HuH-7 (cell line): ENCODE measurements around the gene LRRN4CL.
"Not testable (repeated sequence)": the region's sequence is repeated elsewhere in the genome, so short reads cannot be mapped to it uniquely, and the experiment has no call there.

Experiments
- DNase-seq: peaks from one replicate; pipeline ENCODE4 v3.0.0; 2011; ENCODE audit warnings: low spot score

LRRN4CL gene

DNA sequence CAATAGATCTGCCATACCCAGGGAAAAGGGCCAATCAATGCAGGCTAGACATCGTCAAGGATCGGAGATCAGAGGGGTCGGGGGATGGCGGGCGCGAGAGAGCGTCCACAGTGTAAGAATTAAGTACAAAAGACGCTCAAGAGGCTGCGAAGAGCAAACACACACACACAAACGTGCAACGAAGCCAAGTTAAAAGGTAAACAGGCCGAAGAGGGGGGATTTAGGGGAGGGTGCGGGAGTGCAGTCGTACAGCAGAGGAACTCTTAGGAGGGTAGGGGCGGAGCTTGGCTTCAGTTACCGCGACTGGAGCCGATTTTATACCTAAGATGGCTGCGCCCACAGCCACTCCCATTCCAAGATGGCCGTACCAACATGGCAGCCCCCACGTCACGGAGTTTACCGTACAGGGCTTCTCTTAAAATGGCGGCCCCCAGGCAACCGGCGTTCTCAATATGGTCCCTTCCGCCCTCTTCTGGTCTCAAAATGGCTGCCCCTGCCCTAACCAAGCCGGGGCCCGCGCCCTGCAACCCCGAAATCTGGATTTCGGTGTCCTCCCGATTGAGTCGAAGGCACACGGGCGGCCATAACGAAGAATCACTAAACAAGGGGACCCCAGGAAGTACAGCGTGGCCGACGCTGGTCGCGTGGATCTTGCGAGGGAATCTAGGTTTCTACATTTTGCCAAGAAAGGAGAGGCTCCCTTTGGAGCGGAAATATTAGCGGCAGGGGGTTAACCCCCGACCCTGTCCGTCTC is 20.1 kb upstream of the LRRN4CL start:
- DNase-seq, result no peak

DNA sequence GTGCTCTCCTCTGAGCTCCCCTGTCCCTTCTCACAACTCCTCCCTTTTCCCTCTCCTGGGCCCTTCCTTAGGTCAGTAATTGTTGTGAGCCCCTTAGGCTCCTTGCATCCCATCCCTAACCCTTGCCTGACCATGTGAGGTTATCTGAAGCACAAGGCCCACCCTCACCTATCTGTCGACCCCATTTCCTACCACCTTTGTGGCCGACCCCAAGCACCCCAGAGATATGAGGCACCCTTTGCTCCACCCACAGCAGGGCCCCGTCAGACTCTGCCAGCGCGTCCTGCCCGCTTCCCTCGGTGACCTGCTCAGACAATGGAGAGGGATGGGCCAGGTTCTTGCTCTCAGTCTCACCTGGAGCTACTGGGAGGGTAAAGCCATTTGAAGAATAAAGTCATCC is 19.5 kb upstream of the LRRN4CL start:
- DNase-seq, result no peak

DNA sequence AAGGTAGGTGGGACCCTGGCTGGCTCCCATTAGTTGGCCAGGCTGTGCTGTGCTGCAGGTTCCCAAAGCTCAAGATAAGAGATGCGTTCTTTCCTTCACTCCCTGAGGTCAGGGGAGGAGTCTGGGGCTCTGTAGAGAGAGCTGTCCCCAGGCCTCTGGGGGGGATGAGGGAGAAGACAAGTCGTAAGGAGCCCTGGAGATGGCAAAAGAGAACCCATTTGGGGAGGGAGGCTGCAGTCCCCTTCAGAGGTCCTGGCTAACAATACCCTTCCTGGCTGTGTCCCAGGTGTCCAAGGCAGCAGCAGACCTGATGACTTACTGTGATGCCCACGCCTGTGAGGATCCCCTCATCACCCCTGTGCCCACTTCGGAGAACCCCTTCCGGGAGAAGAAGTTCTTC is 19.1 kb upstream of the LRRN4CL start:
- DNase-seq, result no peak

DNA sequence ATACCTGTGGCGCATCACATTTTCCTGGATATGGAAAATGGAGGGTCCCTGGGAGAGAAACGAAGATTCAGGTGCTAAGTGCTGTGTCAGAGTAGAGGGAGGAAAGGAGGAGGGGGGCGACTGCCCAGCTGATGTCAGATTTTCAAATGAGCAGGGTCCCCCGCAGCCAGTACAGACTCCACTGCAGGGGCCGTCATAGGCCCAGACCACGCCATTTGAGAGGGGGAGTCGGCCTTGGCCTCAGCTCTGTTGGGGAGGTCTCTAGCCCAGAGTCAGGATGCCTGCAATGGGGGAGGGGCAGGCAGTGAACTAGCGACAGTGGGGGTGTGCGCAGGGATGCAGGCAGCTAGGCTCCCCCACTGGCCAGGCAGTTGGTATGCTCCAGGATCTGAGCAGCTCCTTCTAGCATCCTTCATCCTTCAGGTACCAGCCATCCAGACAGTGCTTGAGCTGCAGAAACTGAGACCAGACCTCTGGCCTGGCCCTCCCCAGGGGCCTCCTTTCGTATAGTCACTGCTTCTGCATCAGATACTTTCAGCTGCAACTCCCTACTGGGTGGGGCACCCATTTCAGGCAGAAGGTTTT is 18.0 kb upstream of the LRRN4CL start, which contains the start of the genes BSCL2 and GNG3:
Gene BSCL2 (minus strand): TSS at position 148 of the 585 bp plus-strand sequence. CDS start 229 bp downstream, outside the sequence.
Gene GNG3 (plus strand): TSS at position 400 of the 585 bp plus-strand sequence. CDS start 620 bp downstream, outside the sequence.
- no peak for DNase-seq

DNA sequence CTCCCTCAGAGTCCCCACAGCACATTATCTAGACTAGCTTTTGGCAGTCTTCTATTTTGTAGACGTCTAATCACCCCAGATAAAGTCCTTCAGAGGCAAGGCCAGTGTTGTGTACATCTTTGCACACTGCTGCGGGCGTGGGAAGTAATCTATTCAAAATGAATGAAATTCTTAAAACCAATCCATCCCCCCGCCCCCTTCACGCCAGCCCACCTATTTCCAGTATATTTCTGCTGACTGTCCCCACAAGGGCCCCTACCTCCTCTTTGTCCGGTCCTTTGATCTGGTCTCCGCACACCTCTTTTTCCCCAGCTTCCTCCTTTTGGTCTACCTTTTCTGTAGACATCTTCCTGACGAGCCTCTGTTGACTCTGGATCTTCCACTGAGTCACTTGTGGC is 17.5 kb upstream of the LRRN4CL start:
- no peak for DNase-seq

DNA sequence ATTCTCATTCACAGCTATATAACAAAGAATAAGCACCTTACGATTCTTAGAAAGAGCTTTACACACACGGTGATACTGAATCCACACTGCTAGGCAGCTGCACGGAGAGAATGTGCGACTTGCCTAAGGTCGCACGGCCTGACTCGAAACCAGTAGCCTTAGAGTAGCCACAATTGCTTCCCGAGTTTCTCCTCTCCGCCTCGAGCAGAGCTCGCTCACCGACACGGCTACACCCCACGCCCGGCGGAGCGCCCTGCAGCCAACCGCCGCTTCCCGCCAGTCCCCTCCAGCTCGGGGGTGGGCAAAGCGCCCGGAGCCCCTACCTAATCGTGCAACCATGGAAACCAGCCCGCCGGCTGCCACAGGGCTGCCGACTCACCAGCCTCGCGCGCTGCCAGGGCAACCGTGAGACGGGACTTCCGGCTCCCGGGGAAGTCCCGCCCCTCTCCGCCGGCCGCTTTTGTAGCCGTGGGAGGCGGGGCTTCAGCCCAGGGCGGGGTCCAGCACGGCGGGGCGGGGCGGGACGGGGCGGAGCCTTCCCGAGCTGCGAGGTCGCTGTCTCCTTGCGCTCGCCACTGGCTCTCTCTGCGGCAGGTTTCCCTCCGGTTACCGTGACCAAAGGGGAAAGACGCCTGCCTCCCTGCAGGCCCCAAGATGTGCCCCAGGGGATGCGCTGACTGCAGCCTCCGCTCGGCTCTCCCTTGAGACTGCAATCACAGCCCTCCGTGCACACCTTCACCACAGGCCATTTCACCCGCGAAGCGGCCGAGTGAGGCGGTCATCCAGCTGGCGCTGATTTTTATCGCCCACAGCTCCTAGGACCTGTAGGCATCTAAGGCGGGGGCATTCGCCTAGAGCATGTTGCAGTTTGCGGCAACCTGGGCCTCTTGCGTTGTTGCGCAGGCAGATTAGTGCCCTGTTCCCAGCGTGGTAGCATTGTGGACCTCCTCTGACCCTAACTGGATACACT is 16.8 kb upstream of the LRRN4CL start:
- DNase-seq, result peak; percentile 87

DNA sequence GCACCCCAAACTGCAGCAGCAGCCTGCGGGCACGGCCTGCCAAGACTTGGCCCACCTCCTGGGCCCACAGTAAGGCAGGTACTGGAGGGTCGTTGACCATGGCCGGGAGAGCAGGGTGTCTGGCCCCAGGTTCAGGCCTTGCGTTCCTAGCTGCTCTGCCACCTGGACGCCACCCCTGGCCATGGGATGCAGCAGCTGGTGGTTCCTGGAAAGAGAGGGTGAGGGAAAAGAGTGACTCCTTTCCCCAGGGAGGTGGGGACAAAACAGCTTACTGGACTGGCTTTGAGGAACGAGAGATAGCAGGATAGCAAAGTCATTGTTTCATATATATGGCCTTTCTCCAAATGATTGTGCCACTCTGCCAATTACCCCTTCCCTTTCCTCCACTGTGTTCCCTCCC is 16.1 kb upstream of the LRRN4CL start:
- DNase-seq, result no peak

DNA sequence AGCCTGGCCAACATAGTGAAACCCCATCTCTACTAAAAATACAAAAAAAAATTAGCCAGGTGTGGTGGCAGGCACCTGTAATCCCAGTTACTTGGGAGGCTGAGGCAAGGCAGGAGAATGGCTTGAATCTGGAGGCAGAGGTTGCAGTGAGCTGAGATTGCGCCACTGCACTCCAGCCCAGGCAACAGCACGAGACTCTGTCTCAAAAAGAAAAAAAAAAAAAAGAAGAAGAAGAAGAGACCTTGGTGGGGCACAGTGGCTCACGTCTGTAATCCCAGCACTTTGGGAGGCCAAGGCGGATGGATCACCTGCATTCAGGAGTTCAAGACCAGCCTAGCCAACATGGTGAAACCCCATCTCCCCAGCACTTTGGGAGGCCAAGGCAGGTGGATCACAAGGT is 14.6 kb upstream of the LRRN4CL start:
- not testable (repeated sequence) for DNase-seq

DNA sequence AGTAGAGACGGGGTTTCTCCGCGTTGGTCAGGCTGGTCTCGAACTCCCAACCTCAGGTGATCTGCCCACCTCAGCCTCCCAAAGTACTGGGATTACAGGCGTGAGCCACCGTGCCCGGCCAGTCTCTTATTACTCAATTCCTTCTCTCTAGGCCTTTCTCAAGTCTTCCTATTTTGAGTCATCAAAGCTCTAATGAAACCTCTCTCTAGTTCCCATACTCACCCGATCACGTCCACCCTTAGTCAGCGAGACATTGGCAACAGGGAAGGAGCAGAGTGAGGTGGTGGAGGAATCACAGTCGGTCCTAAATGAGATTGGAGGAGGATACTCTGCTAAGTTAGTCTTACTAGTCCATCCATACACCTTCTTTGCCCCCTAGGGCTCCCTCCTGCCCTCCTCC is 12.9 kb upstream of the LRRN4CL start:
- DNase-seq, result no peak

DNA sequence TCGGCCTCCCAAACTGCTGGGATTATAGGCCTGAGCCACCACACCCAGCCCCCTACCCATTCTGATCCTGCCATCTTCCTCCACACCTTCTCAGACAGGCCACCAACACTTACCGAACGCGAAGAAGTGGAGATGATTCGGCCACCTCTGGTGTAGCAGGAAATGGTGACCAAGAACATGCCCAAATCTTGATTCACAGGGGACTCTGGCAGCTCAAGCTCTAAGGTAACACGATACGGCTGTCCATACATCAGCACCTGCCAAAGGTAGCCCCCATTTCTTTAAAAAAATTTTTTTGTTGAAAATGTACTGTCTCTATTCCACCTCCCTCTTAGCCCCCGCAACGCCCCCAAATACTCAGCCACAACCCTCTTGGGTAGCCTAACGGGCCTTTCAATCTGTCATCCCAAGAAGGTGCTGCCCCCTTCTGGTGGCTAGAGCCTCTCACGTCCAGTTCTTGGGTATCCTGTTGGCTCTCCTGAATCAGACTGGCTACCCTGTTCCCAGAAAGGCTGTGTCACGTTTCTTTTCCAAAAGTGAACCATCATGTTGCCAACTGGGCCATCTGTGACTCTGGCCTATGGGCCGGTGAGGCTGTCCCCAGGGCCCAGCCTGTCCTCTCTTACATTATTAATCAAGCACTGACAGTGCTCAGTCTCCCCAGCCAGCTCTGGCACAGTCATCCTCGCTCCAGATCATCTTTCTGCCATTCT is 5.3 kb upstream of the LRRN4CL start:
- peak; percentile 83 for DNase-seq

DNA sequence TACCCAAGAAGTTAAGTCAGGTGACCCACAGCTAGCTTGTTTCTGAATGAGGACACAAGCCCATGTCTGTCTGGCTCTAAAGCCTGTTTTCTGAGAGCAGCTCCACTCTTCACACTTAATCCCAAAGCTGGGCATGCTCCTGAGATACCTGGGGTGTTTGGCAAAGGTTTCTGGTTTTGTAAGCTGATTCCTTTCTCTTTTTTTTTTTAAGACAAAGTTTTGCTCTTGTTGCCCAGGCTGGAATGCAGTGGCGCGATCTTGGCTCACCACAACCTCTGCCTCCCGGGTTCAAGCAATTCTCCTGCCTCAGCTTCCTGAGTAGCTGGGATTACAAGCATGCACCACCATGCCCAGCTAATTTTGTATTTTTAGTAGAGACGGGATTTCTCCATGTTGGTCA is 4.3 kb upstream of the LRRN4CL start:
- not testable (repeated sequence) for DNase-seq

DNA sequence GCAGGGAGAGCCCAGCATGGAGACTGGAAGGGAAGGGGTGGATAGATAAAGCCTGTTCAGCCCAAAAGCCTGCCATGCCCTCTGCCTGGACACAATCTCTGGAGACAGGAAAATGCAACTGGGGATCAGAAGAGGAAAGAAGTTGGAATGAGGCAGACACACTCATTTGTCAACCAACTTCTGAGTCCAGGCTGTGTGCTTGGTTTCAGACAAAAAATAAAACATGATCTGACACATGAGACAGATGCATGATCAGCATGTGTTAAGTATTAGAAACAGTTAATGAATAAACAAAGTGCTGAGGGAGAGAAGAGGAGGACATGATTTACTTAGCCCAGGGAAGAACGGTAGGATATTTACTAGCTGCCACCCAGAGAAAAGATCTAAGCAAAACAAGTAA is 839 bp downstream of the LRRN4CL start:
- no peak for DNase-seq

DNA sequence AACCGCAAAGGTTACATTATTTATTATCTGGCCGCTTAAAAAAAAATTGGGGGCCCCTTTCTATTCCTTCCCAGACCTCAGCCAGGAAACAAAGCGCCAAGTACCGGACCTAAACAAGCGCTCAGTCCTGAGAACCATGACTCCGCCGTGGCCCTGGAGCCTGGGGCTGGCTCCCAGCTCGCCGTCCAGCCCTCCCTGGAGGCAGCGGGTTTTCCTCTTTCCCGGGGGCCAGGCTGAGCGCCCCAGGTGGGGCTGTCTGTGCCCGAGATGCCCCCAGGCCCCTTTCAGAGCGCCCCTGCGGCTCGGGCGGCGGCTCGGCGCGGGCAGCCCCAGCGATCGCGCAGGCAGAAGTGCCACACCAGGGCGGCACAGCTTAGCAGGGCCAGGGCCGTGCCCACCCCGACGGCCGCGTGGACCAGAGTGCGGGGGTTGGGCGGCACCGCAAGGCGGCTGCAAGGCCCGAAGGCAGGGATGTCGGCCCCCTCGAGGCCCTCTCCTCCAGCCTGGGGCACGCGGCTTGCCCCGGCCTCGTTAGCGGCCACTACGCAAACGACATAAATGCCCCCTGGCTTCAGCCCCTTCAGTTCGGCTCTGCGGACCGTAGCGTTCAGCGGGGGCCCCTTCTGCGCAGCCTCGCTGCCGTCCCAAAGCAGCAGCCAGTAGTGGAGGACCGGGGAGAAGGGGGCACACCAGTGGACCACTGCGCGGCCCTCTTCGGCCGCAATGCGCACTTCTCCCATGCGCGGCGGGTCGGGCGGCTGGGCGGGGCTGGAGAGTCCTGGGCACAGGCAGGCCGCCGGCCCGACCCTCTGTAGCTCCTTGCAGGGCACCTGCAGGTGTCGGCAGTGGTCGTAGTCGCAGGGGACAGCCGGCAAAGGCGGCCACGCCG is 1.6 kb downstream of the LRRN4CL start:
- DNase-seq, result no peak

DNA sequence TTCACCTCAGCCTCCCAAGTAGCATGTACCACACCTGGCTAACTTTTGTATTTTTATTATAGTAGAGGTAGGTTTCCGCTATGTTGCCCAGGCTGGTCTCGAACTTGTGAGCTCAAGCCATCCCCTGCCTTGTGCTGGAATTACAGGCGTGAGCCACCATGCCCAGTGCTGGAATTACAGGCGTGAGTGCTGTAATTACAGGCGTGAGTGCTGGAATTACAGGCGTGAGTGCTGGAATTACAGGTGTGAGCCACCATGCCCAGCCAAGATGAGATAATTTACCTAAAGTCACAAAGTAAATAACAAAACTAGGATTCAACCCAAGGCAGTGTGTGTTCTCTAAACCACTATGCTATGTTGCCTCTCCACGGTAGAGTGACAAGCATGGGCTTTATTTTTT is 6.8 kb downstream of the LRRN4CL start:
- DNase-seq, result no peak

DNA sequence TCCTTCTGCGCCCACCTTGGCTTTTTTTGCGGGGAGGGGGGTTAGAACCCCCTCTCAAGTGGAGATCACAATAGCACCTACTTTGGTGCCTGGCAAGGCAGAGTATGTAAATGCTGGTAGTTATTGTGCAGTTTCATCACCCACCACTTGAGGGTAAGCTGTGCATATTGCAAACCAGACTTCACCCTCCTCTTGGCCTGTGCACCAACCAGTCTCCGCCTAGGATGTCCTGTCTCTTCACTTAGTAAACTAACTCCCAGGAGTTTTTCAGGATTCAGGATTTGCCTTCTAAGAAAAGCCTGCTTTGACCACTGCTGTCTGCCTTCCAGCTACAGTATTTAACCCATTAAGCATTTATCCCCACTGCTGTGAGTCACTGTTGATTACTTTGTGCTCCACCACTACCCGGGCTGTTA is 8.5 kb downstream of the LRRN4CL start:
- DNase-seq, result peak; percentile 89

DNA sequence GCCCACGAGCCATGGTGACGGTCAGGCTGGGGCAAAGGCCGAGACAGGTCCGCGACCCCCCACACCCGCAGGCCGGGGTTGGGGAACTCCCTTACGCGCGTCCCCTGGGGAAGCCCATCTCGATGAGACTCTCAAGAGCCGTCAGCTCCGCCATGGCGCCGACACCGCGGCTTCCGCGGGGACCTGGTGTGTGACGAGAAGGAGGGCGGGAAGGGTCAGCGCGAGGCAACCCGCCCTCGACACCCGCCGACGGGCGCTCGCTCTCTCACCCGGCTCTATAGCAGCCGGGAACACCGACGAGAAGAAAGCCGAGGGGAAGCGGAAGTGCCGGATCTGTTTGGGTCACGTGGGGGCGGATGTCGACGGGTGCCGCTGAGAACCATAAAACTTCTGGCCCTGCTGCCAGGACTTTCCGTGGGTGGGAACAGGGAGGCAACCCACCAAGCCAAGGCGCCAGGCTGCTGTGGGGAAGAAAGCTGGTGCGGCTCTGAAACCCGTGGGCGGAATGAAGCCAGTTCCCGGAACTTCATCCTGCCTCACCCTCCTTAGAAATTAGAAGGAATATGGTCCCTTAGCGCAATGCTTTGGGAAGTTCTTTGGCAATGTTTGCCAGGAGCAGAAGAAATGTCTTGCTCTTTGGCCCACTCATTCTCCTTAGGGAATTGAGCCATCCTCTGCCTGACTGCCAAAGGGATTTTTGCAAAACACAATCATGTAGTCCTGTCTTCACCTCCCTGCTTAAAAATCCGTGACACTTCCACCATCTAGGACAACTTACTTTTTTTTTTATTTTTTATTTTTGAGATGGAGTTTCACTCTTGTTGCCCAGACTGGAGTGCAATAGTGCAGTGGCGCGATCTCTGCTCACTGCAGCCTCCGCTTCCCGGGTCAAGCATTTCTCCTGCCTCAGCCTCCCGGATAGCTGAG is 10.3 kb downstream of the LRRN4CL start, which contains the start of gene UBXN1:
Gene UBXN1 (minus strand): TSS at position 304 of the 927 bp plus-strand sequence. CDS start 150 bp downstream, at position 154.
- DNase-seq, result peak; percentile 95

DNA sequence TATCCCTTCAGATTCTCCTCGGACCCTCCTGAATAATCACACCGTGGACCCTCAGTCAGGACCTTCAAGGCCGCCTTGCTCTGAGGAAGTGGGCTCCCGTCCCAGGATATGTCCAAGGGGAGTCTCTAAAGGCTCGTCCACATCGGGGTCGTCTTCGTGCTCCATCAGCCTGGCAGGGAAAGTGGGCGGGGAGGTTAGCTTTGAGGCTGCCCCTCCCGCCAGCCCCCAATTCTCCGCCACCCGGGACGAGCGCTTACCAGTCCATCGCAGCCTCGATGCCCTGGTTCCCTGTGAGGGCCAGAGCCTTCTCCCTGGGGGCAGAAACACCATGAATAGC is 10.9 kb downstream of the LRRN4CL start:
- no peak for DNase-seq

DNA sequence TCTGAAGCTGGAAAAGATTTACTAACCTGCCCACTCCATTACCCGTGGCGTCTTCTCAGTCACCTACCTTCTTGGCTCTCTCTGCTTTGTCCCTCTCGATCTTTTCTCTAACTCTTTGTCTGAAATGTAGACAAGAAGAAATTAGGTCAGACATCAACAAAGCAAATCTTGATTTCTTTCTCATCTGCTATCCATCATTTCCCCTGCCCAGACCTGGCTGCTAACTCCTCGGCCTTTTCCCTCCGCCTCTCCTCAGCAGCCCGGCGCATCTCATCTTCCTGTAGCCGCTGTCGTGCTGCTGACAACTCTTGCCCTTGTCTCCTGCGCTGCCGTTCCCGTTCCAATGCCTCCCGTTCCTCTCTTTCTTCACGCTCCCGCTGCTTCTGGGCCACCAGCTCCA is 11.6 kb downstream of the LRRN4CL start:
- no peak for DNase-seq

DNA sequence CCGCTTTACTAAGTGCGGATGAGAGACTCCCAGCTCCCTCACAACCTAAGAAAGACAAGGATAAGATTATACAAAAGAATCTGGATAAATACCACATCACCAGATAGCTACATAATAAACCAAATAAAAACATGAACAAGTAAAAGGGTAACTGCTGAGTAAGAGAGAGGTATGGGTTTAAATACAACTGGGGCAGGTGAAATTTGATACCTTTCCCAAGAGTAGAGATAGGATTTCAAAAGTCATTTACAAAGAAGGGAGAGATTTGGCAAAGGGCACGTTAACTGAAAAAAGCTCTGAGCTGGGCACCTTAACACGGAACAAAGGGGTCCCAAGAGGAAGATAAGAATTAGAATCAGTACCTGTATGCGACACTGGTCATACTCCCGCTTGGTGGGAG is 12.2 kb downstream of the LRRN4CL start:
- no peak for DNase-seq

DNA sequence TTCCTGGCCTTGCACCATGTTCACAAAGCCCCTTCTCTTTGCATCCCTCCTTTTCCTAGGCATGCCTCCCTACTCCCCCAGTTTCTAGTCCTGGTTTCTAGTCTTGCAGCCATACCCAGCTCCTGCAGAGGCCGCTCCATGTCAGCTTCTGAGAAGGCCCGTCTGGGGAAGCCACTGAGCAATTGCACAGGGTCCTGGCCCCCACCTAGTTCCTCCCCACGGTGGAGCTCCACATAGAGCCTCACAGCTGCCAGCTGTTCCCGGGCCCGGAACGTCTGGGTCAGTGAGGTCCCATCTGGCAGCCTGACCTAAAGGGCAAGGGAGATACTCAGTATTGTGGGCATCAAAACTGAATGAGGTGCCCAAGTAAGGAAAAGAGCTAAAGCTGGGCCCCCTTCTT is 12.6 kb downstream of the LRRN4CL start:
- no peak for DNase-seq
